Subcutaneous adipose tissue (tissue), 4 donors: ENCODE data around the gene FKBP7. TPM values are rescaled to one million over a fixed set of nuclear protein-coding genes. Genes with fewer than 3 reads are reported as not detected.

Source experiments
- CTCF ChIP-seq: fragments of 450-650 bp; IDR thresholded peaks from one replicate; pipeline ENCODE4 v1.5.1; 2016; ENCODE audit warnings: low read depth, mild to moderate bottlenecking, control low read depth, antibody characterized with exemption, moderate library complexity
- total RNA-seq, 4 donors: library from RNA; depleted of rRNA; stranded (reverse); fragments of >200 nt; gene quantifications; one replicate each; pipeline ENCODE4 v1.1.0, GENCODE V29; 2016

FKBP7 gene
- total RNA-seq, 4 donors from 2014 or later, result 8.8 to 19.6 (median 13.7) TPM

- TF ChIP-seq CTCF, result no peak
These were observed 814 bp downstream of the FKBP7 start for GRCh38 chr2:178477443-178478129.

GRCh38 chr2:178476477-178476876 is 1.9 kb downstream of the FKBP7 start:
- no peak for TF ChIP-seq CTCF

DNA sequence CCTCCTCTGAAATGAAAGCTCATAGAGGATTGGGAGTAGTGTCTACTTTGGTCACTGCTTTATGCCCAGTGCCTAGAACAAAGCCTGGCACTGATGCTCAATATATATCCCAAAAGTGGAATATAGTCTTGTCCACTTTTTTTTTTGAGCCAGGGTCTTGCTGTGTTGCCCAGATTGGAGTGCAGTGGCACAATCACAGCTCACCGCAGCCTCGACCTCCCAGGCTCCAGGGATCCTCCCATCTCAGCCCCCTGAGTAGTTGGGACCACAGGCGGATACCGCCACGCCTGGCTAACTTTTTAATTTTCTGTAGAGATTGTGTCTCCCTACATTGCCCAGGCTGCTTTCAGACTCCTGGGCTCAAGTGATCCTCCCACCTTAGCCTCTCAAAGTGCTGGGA is 3.8 kb downstream of the FKBP7 start:
- TF ChIP-seq CTCF, result no peak

- no peak for TF ChIP-seq CTCF
These were observed 4.5 kb downstream of the FKBP7 start for GRCh38 chr2:178473931-178474330.

DNA sequence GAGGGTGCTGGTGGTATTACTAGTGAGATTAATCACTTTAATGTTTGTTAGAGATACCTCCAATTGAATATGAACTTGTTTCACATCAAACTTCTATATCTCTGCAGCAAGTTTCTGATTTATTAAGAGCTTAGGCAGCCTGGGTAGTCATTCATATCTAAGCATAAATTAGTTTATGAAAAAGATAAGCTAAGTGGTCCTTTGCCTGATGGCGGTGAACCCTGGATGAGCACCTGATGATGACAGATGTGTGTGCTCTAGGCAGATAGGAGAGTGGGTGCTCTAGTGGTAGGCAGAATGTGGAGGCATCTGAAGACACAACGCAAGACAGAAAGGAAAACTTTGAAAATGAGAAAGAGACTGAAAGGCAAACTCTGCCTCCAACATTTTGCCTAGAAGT is 5.0 kb downstream of the FKBP7 start:
- TF ChIP-seq CTCF, result no peak

GRCh38 chr2:178469219-178469849 is 9.1 kb downstream of the FKBP7 start:
- no peak for TF ChIP-seq CTCF

GRCh38 chr2:178457390-178457886 is 21.0 kb downstream of the FKBP7 start:
- TF ChIP-seq CTCF, result no peak
